Adipocyte (in vitro differentiated cells): Measurements from ENCODE around the gene ADGRF4.
A peak's percentile ranks its signal among the peaks of the same experiment; 100 is the strongest.

Experiments
- DNase-seq: peaks from one replicate; pipeline ENCODE4 v3.0.0-alpha.2; 2015; ENCODE audit warnings: low read depth
- H3K27me3 ChIP-seq: replicated peaks from 2 replicates; pipeline ENCODE4 v1.7.0; 2013; ENCODE audit warnings: mild to moderate bottlenecking, low read length, moderate library complexity; ENCODE audit not compliant: control insufficient read depth, insufficient read depth
- H3K36me3 ChIP-seq: 2 replicates; pipeline ENCODE4 v1.7.0; 2013; ENCODE audit warnings: low read length, mild to moderate bottlenecking, moderate library complexity; ENCODE audit not compliant: control insufficient read depth, insufficient read depth, severe bottlenecking
- H3K4me1 ChIP-seq: 2 replicates; pipeline ENCODE4 v1.7.0; 2013; ENCODE audit warnings: mild to moderate bottlenecking, low read length, moderate library complexity; ENCODE audit not compliant: control insufficient read depth, insufficient read depth
- H3K4me3 ChIP-seq: 2 replicates; pipeline ENCODE4 v1.7.0; 2013; ENCODE audit warnings: mild to moderate bottlenecking, low read length, moderate library complexity
- H3K9ac ChIP-seq: 2 replicates; pipeline ENCODE4 v1.7.0; 2013; ENCODE audit warnings: mild to moderate bottlenecking, low read length, moderate library complexity
- H3K9me3 ChIP-seq: 2 replicates; pipeline ENCODE4 v1.7.0; 2013; ENCODE audit warnings: mild to moderate bottlenecking, low read length, moderate library complexity; ENCODE audit not compliant: control insufficient read depth

The ADGRF4 gene

DNA sequence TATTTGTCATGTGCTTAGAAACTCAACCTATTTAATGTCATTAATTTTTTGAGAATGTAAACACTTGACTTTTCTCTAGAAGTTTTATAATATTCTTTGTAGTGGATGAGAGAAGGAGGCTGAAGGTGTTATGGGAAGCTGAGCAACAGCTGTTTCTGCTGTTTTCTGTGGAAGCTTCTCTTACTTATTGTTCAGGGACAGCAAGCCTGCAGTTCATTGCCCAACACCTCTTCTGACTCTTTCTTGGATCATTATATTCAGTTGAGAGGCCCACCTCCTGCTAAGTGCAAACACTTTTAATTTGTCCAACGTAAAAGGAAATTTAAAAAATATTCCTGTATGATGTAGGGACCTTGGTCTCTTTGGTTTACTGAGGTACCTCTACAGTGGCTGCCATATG lies 12.0 kb upstream of the ADGRF4 start:
- Histone ChIP-seq H3K27me3 (no peaks in the 10 kb centered on the region), H3K9ac (no peak overlapping the region), H3K36me3 (no peaks in the 10 kb centered on the region), H3K9me3 (no peaks in the 10 kb centered on the region), H3K4me3 (no peak overlapping the region), H3K4me1 (no peaks in the 10 kb centered on the region)
- no peak for DNase-seq

DNA sequence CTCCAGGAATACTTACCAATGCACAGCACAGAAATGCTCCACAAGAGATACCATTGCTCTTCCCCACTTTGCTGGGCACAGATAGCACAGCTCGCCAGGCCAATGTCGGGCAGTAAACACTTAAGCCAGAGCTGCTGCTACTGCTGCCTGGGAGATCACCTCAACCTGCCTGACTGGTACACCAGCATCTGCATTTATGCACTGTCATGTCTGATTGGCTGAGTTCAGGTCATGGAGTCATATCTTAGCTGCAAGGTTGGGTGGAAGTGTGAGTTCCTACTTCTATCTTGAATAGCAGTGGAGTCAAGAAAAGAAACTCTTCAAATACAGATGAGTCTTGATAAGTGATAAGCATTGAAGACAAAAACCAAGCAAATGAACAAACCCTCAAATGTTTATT lies 10.9 kb upstream of the ADGRF4 start:
- H3K27me3 ChIP-seq: no peaks in the 10 kb centered on the region
- H3K4me1 ChIP-seq: no peaks in the 10 kb centered on the region
- no peaks in the 10 kb centered on the region for H3K9me3 ChIP-seq
- no peaks in the 10 kb centered on the region for H3K36me3 ChIP-seq
- H3K4me3 ChIP-seq: no peak overlapping the region
- H3K9ac ChIP-seq: no peak overlapping the region
- DNase-seq: no peak

DNA sequence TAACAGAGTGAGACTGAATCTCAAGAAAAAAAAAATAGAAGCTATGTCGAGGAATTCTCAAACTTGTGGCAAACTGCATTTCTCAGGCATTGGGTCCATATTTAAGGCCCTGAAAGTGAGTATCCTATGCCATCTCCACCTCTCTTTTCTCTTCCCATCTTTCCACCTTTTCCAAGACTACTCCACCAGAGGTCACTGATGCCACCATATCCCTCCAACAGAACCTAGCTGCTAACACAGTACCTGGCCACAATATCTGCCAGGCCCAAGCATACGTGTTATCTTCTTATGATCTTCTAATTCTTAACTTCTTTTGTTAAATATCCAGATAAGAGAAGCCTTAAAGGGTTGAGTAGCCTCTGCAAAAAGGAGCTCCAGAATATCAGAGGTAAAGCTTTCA lies 8.2 kb upstream of the ADGRF4 start:
- H3K9ac ChIP-seq: no peak overlapping the region
- peaks cover 5% of the 10 kb centered on the region for H3K27me3 ChIP-seq
- DNase-seq: no peak
- no peak overlapping the region for H3K4me3 ChIP-seq
- H3K9me3 ChIP-seq: no peaks in the 10 kb centered on the region
- no peaks in the 10 kb centered on the region for H3K36me3 ChIP-seq
- H3K4me1 ChIP-seq: no peaks in the 10 kb centered on the region

DNA sequence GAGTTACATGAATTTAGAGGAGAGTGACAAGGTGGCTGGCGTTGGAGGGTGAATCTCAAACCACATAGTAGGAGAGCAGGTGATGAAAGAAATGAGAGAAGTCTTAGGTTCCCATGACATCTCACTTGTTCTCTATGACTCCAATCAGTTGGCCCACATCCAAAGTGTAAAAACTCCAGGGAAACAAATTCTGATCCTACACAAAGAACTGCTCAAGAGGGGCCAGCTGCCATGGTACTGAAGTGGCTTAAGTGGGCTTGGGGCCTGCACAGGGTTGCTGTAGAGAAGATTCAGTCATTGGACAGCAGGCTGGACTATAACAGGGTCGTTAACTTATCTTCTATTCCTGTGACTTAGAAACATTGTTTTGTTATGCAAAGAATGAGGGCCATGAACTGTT lies 7.6 kb upstream of the ADGRF4 start:
- Histone ChIP-seq H3K9me3 (no peaks in the 10 kb centered on the region), H3K4me1 (no peaks in the 10 kb centered on the region), H3K27me3 (peaks cover 5% of the 10 kb centered on the region), H3K36me3 (no peaks in the 10 kb centered on the region), H3K9ac (no peak overlapping the region), H3K4me3 (no peak overlapping the region)
- no peak for DNase-seq

DNA sequence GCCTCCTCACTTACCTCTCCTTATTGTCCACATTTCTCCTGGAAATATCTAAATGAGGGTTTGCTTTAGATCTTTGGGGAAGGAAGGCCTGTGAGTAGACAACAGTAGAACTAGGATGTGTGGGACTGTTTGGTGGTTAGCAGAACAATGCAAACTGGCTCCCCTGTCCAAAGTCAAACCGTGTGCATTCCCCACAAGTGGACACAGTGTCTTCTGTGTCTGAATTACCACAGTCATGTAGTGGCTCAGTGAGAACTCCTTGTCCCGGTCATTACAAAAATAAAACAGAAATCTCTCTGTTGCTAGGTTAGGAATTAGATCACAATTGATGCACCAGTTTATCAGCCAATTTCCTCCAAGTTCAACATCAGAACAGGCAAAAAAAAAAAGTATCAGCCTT lies 455 bp upstream of the ADGRF4 start:
- Histone ChIP-seq H3K36me3 (no peaks in the 10 kb centered on the region), H3K4me1 (peaks cover 9% of the 10 kb centered on the region), H3K27me3 (peaks cover 5% of the 10 kb centered on the region), H3K9me3 (no peaks in the 10 kb centered on the region), H3K4me3 (no peak overlapping the region), H3K9ac (no peak overlapping the region)
- no peak for DNase-seq

DNA sequence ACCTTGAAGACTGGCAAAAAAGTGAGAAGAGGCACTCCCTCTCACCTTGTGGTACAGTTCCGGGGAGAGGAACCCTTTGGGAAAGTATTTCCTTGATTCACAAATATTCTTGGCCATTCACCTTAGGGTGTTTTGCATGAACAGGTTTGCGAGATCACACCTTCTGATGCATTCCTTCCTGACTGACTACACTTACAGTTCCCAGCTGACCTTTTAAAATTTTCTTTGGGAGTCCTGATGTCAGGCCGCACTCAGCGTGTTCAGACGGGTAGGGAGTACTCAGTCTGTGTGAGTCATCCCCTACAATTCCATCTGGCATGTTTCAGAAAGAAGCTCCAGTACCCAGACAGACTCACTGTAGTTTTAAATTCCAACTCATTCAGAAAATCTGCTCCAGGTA lies 1.7 kb downstream of the ADGRF4 start:
- Histone ChIP-seq H3K36me3 (no peaks in the 10 kb centered on the region), H3K4me3 (no peak overlapping the region), H3K27me3 (no peaks in the 10 kb centered on the region), H3K9me3 (no peaks in the 10 kb centered on the region), H3K9ac (no peak overlapping the region), H3K4me1 (peaks cover 9% of the 10 kb centered on the region)
- DNase-seq: peak; percentile 45

DNA sequence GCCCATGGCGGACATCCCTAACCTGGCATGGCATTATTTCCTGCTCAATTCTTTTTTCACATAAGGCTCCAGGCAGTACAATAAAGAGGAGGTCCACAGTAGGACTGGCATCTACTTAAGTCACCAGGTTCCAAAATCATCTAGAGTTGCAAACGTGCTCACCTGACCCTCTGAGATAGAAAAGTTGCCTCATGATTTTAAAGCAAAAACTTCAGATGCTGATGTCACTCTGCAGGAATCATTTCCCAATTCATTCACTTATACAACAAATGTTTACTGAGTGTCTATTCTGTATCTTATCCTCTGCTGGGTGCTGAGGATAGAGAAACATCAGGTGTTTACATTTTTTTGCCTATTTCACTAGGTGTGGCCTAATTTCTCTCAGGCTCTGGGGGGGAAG lies 2.2 kb downstream of the ADGRF4 start:
- H3K9ac ChIP-seq: no peak overlapping the region
- H3K9me3 ChIP-seq: no peaks in the 10 kb centered on the region
- H3K4me3 ChIP-seq: no peak overlapping the region
- no peaks in the 10 kb centered on the region for H3K36me3 ChIP-seq
- no peak for DNase-seq
- H3K27me3 ChIP-seq: no peaks in the 10 kb centered on the region
- peaks cover 9% of the 10 kb centered on the region for H3K4me1 ChIP-seq

DNA sequence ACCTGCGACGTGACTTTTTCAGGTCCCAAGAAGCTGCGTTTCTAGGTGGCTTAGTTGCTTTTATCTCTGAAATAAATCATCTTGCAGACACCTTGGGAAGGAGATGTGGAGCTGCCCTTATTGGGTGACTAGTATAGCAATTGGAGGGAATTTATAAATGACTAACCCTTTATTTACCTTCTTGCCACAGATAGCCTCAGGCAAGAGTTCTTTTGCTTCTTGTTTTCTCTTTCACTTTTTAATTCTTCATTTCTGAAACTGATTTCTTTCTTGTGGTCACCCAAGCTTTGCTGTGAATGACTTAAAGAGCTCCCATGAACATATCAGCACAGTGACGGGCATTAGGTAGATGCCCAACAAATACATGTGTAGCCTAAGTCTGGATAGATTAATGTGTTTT lies 3.0 kb downstream of the ADGRF4 start:
- DNase-seq: no peak
- H3K4me1 ChIP-seq: peaks cover 9% of the 10 kb centered on the region
- no peak overlapping the region for H3K9ac ChIP-seq
- H3K36me3 ChIP-seq: no peaks in the 10 kb centered on the region
- no peak overlapping the region for H3K4me3 ChIP-seq
- H3K9me3 ChIP-seq: no peaks in the 10 kb centered on the region
- no peaks in the 10 kb centered on the region for H3K27me3 ChIP-seq

DNA sequence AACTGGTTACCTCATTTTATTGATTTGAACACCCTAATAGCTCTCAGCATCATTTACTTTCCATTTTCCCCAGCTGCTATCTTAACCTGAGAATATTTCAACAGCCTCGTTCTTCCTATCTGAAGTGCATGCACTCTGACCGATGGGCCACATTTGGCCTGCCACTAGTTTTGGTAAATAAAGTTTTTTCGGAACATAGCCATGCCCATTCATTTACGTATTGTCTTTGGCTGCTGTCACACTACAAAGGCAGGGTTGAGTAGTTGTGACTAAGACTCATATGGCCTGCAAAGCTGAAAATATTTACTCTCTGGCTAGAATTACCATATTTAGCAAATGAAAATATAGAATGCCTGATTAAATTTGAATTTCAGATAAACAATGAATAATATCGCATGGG lies 10.8 kb downstream of the ADGRF4 start:
- DNase-seq: no peak
- H3K9ac ChIP-seq: no peak overlapping the region
- H3K27me3 ChIP-seq: peaks cover 6% of the 10 kb centered on the region
- H3K4me1 ChIP-seq: no peaks in the 10 kb centered on the region
- H3K9me3 ChIP-seq: no peaks in the 10 kb centered on the region
- H3K36me3 ChIP-seq: no peaks in the 10 kb centered on the region
- H3K4me3 ChIP-seq: no peak overlapping the region

DNA sequence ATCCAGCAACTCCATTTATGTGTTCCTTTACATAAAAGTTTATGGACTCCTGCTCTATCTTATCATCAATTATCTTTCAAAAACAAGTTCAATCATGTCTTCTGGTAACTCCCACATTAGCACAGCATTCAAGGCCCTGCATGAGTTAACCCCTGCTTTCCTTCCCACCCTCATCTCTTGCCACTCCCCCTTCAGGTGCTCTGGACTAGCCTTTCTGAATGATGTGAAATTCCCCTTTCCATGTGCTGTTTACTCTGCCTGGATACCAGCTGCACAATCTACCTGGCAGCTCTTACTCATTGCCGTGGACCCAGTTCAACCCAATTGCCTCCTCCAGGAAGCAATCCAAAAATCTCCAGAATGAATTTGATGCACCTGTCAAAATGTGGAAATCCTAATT lies 11.9 kb downstream of the ADGRF4 start:
- no peaks in the 10 kb centered on the region for H3K4me1 ChIP-seq
- peaks cover 6% of the 10 kb centered on the region for H3K27me3 ChIP-seq
- H3K36me3 ChIP-seq: no peaks in the 10 kb centered on the region
- H3K9me3 ChIP-seq: no peaks in the 10 kb centered on the region
- H3K4me3 ChIP-seq: no peak overlapping the region
- DNase-seq: no peak
- H3K9ac ChIP-seq: no peak overlapping the region

DNA sequence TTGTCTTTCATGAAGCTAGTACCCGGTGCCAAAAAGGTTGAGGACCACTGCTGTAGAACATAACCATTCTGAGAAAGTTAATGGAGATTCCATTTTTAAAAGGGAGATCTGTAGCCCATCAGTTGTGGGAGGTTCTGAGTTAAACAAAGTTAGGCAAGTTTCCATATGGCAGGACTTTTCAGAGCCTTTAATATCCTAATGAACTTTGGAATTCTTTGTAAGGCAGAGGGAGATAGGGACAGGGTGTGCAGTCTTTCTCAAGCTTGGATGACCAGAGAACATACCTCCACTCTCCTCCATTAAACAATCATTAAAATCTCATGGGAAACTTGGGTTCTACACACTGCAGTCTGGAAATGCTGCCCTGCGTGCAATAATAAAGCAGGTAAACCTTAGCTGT lies 14.8 kb downstream of the ADGRF4 start:
- Histone ChIP-seq H3K4me3 (no peak overlapping the region), H3K36me3 (no peaks in the 10 kb centered on the region), H3K4me1 (no peaks in the 10 kb centered on the region), H3K27me3 (no peaks in the 10 kb centered on the region), H3K9me3 (no peaks in the 10 kb centered on the region), H3K9ac (no peak overlapping the region)
- DNase-seq: no peak

DNA sequence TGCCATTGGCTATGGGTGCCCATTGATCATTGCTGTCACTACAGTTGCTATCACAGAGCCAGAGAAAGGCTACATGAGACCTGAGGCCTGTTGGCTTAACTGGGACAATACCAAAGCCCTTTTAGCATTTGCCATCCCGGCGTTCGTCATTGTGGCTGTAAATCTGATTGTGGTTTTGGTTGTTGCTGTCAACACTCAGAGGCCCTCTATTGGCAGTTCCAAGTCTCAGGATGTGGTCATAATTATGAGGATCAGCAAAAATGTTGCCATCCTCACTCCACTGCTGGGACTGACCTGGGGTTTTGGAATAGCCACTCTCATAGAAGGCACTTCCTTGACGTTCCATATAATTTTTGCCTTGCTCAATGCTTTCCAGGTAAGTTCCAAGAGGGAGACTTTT lies 16.4 kb downstream of the ADGRF4 start:
- no peak for DNase-seq
- H3K9ac ChIP-seq: no peak overlapping the region
- no peaks in the 10 kb centered on the region for H3K9me3 ChIP-seq
- H3K4me3 ChIP-seq: no peak overlapping the region
- no peaks in the 10 kb centered on the region for H3K4me1 ChIP-seq
- no peaks in the 10 kb centered on the region for H3K27me3 ChIP-seq
- no peaks in the 10 kb centered on the region for H3K36me3 ChIP-seq
